GM12878 (cell line): Measurements from ENCODE around the gene CRHR2.

ENCODE experiments used
- HCFC1 ChIP-seq: fragments of 150-350 bp; IDR thresholded peaks from 2 replicates; pipeline ENCODE4 v1.6.1; 2014; ENCODE audit warnings: low read length
- KAT2A ChIP-seq: conservative IDR thresholded peaks from 2 replicates; pipeline ENCODE4 v1.6.1; 2011; ENCODE audit warnings: low read depth, low read length; ENCODE audit not compliant: control insufficient read depth
- SUZ12 ChIP-seq: fragments of 200-600 bp; sonication (generic); IDR thresholded peaks from one replicate; pipeline ENCODE4 v1.6.1; 2018; ENCODE audit warnings: antibody characterized with exemption, mild to moderate bottlenecking; ENCODE audit not compliant: unreplicated experiment
- USF2 ChIP-seq: IDR thresholded peaks from 2 replicates; pipeline ENCODE4 v1.6.1; 2011; ENCODE audit warnings: low read depth, low read length, improper control_type of control experiment, borderline replicate concordance
- ZNF274 ChIP-seq: IDR thresholded peaks from one replicate; pipeline ENCODE4 v1.8.0; 2011; ENCODE audit not compliant: insufficient read length, insufficient read depth

GRCh38 chr7:30692438-30692837 is 10.2 kb upstream of the CRHR2 start:
- TF ChIP-seq HCFC1 (no peak), KAT2A (no peak), SUZ12 (no peak), USF2 (no peak), ZNF274 (no peak)
